Peyer's patch (tissue), 4 donors: ENCODE measurements around the gene FXYD1. TPM values are rescaled to one million over a fixed set of nuclear protein-coding genes. Genes with fewer than 3 reads are reported as not detected.

Experiments
- DNase-seq, 3 donors: peaks; one replicate each; pipeline ENCODE4 v3.0.0-alpha.2; 2017 to 2019
- H3K27ac ChIP-seq, 4 donors: fragments of 200-600 bp; sonication (generic); one replicate each; pipeline ENCODE4 v1.5.1; 2016 to 2019
- H3K27me3 ChIP-seq, 2 donors: fragments of 200-600 bp; sonication (generic); one replicate each; pipeline ENCODE4 v1.5.1; 2019
- H3K36me3 ChIP-seq, 3 donors: fragments of 200-600 bp; sonication (generic); one replicate each; pipeline ENCODE4 v1.5.1; 2016 to 2019
- H3K4me1 ChIP-seq, 4 donors: fragments of 200-600 bp; sonication (generic); one replicate each; pipeline ENCODE4 v1.5.1; 2016 to 2019
- H3K4me3 ChIP-seq, 4 donors: fragments of 200-600 bp; sonication (generic); 1 replicate in 3 of 4; 2 replicates in 1 of 4; pipeline ENCODE4 v1.5.1; 2016 to 2019; ENCODE audit warnings: mild to moderate bottlenecking in 1 of 4
- H3K9me3 ChIP-seq, 4 donors: fragments of 200-600 bp; sonication (generic); one replicate each; pipeline ENCODE4 v1.5.1; 2016 to 2019; ENCODE audit warnings: mild to moderate bottlenecking in 1 of 4
- POLR2A ChIP-seq, 2 donors: fragments of 450-650 bp; IDR thresholded peaks; one replicate each; pipeline ENCODE4 v1.5.1; 2017; ENCODE audit warnings: antibody characterized with exemption in 2 of 2, mild to moderate bottlenecking in 2 of 2, moderate library complexity in 2 of 2
- total RNA-seq, 4 donors: library from RNA; depleted of rRNA; stranded (reverse); fragments of >200 nt; gene quantifications; one replicate each; pipeline ENCODE4 v1.1.0, GENCODE V29; 2016
- TF ChIP-seq, protein P1 (sequence below), 6 experiments: fragments of 450-650 bp in 4 of 6; fragments of 200-600 bp in 2 of 6; sonication (generic) in 1 of 6; IDR thresholded peaks; one replicate each; pipeline ENCODE4 v1.5.1; 2017 to 2019; ENCODE audit warnings: antibody characterized with exemption in 6 of 6, mild to moderate bottlenecking in 3 of 6, moderate library complexity in 1 of 6

Gene FXYD1
- total RNA-seq, 4 donors from 2014 or later, result 12.3 to 12.7 TPM; not detected in 2

GRCh38 chr19:35094656-35095055, 44.0 kb upstream of the FXYD1 start:
- Histone ChIP-seq H3K4me3 (no peak overlapping the region), H3K27ac (no peak overlapping the region), H3K27me3 (no peaks in the 10 kb centered on the region), H3K9me3 (no peaks in the 10 kb centered on the region), H3K4me1 (peaks cover 0 to 9% (median 0%) of the 10 kb centered on the region in 4 donors), H3K36me3 (no peaks in the 10 kb centered on the region)
- no peak for DNase-seq
- TF ChIP-seq, protein P1, sequence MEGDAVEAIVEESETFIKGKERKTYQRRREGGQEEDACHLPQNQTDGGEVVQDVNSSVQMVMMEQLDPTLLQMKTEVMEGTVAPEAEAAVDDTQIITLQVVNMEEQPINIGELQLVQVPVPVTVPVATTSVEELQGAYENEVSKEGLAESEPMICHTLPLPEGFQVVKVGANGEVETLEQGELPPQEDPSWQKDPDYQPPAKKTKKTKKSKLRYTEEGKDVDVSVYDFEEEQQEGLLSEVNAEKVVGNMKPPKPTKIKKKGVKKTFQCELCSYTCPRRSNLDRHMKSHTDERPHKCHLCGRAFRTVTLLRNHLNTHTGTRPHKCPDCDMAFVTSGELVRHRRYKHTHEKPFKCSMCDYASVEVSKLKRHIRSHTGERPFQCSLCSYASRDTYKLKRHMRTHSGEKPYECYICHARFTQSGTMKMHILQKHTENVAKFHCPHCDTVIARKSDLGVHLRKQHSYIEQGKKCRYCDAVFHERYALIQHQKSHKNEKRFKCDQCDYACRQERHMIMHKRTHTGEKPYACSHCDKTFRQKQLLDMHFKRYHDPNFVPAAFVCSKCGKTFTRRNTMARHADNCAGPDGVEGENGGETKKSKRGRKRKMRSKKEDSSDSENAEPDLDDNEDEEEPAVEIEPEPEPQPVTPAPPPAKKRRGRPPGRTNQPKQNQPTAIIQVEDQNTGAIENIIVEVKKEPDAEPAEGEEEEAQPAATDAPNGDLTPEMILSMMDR (IDR thresholded peaks at IDR 0.05), result no peak
- no peak for TF ChIP-seq POLR2A (IDR thresholded peaks at IDR 0.05)

GRCh38 chr19:35095667-35096368, 42.8 kb upstream of the FXYD1 start:
- DNase-seq, result no peak
- H3K27ac ChIP-seq, result no peak overlapping the region

DNA sequence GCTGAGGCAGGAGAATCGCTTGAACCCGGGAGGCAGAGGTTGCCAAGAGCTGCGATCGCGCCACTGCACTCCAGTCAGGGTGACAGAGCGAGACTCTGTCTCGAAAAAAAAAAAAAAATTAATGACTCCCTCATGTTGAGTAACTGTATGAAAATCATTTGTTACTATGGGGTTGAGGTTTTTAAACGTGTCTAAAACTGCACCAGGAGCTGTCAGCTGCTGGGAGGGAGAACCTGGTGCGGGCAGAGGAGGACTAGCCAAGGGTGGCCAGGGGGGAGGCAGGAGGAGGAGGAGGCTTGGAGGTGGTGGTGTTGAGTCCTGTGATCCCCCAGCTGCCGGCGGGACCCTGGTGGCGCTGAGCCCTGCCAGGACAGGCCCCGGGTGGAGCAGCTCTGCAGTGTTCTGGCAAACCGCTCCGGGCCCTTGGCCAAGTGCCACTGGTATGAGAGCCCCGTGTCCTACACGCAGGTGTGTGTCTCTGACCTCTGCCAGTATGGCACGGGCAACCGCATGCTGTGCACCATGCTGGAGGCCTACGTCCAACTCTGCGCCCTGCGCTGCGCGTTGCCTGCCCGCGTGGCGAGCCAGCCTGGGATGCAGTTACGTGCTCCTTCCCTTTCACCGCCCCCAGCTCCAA, 40.1 kb upstream of the FXYD1 start:
- no peak for DNase-seq
- no peak for TF ChIP-seq POLR2A (IDR thresholded peaks at IDR 0.05)
- TF ChIP-seq, protein P1 (IDR thresholded peaks at IDR 0.05), result no peak
- H3K27me3 ChIP-seq, result no peaks in the 10 kb centered on the region
- no peaks in the 10 kb centered on the region for H3K4me1 ChIP-seq
- H3K36me3 ChIP-seq, result no peaks in the 10 kb centered on the region
- H3K9me3 ChIP-seq, result no peaks in the 10 kb centered on the region
- no peak overlapping the region for H3K27ac ChIP-seq
- no peak overlapping the region for H3K4me3 ChIP-seq

More at GRCh38 chr19:35095667-35096368, 42.8 kb upstream of the FXYD1 start:
- no peaks in the 10 kb centered on the region for H3K36me3 ChIP-seq
- H3K9me3 ChIP-seq, result no peaks in the 10 kb centered on the region
- H3K4me1 ChIP-seq, result peaks cover 0 to 2% (median 0%) of the 10 kb centered on the region in 4 donors
- H3K27me3 ChIP-seq, result no peaks in the 10 kb centered on the region
- TF ChIP-seq POLR2A (IDR thresholded peaks at IDR 0.05), result no peak
- TF ChIP-seq, protein P1 (IDR thresholded peaks at IDR 0.05), result no peak
- H3K4me3 ChIP-seq, result no peak overlapping the region

- no peak overlapping the region for H3K27ac ChIP-seq
Observed at GRCh38 chr19:35099155-35099896, 39.3 kb upstream of the FXYD1 start.

DNA sequence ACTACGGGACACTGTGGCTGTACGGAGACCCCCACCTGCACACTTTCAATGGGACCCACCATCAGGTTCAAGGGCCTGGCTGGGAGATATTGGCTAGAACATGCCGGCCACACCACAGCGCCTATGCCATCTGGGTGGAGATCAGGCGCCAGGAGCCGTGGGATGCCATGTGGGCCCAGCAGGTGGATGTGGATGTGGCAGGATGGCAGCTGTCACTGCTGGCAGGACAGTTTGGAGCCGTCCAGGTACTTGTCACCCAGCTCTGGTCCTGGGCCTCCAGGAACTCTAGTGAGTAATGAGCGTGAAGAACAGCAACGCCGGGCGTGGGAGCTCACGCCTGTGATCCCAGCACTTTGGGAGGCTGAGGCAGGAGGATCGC, 38.7 kb upstream of the FXYD1 start:
- no peaks in the 10 kb centered on the region for H3K36me3 ChIP-seq
- H3K4me3 ChIP-seq, result no peak overlapping the region
- H3K4me1 ChIP-seq, result no peaks in the 10 kb centered on the region
- TF ChIP-seq POLR2A (IDR thresholded peaks at IDR 0.05), result no peak
- TF ChIP-seq, protein P1 (IDR thresholded peaks at IDR 0.05), result no peak
- H3K27ac ChIP-seq, result no peak overlapping the region
- DNase-seq, result no peak
- no peaks in the 10 kb centered on the region for H3K27me3 ChIP-seq
- no peaks in the 10 kb centered on the region for H3K9me3 ChIP-seq

More at GRCh38 chr19:35099155-35099896, 39.3 kb upstream of the FXYD1 start:
- no peak overlapping the region for H3K4me3 ChIP-seq
- no peaks in the 10 kb centered on the region for H3K36me3 ChIP-seq
- no peak for DNase-seq
- TF ChIP-seq POLR2A (IDR thresholded peaks at IDR 0.05), result no peak
- no peaks in the 10 kb centered on the region for H3K9me3 ChIP-seq
- no peaks in the 10 kb centered on the region for H3K27me3 ChIP-seq
- H3K4me1 ChIP-seq, result no peaks in the 10 kb centered on the region
